ENCODE data around the gene C22orf39. TPM values are rescaled to one million over a fixed set of nuclear protein-coding genes. Genes with fewer than 3 reads are reported as not detected.

C22orf39 gene
- total RNA-seq, 2 experiments from 2014 or later, result 52.1 to 64.8 TPM

- no peak overlapping the region for H3K27ac ChIP-seq (ENCODE audit: low read depth, low read length, poor library complexity, severe bottlenecking)
- H3K9me2 ChIP-seq (ENCODE audit: insufficient read depth, low read length), result no peaks in the 10 kb centered on the region
- no peaks in the 10 kb centered on the region for H3K9me3 ChIP-seq (ENCODE audit: low read length)
- no peaks in the 10 kb centered on the region for H3K79me2 ChIP-seq (ENCODE audit: insufficient read depth, low read depth, low read length)
- CTCF ChIA-PET (ENCODE audit: unreplicated experiment), result no interaction called here
- peaks cover 99% of the 10 kb centered on the region for H3K36me3 ChIP-seq (ENCODE audit: insufficient read depth, low read length)
- no peak overlapping the region for H2AFZ ChIP-seq (ENCODE audit: low read length)
- no peaks in the 10 kb centered on the region for H3K4me1 ChIP-seq (ENCODE audit: insufficient read depth, low read length, poor library complexity, severe bottlenecking)
- no peaks in the 10 kb centered on the region for H4K20me1 ChIP-seq (ENCODE audit: insufficient read depth, low read length)
- intact Hi-C loops (cut with micrococcal nuclease; ENCODE audit: unreplicated experiment), result loop anchor here (10.0 kb wide), 1 partner anchor 119 kb away; no protein-coding TSS in a partner anchor
- POLR2A ChIA-PET, result interaction anchor here (1.7 kb wide), 1 partner anchor 10 kb away, joined by 6 read pairs; no protein-coding TSS in a partner anchor
- no peak for DNase-seq (ENCODE audit: low spot score)
- BruUV-seq (replicated peaks), result no TSS peak
- no peak for TF ChIP-seq CTCF (conservative IDR thresholded peaks at IDR 0.05; ENCODE audit: low read length)
- TF ChIP-seq EZH2phosphoT487 (IDR thresholded peaks at IDR 0.05; ENCODE audit: borderline replicate concordance, low read depth, low read length), result no peak
- no peak overlapping the region for H3K4me2 ChIP-seq (ENCODE audit: low read length)
- no peak overlapping the region for H3K4me3 ChIP-seq (ENCODE audit: low read depth, low read length, poor library complexity, severe bottlenecking)
Observed at GRCh38 chr22:19463491-19464469, 16.3 kb upstream of the C22orf39 start.

- ChIA-PET POLR2A (interaction anchor here (1.7 kb wide), 1 partner anchor 10 kb away, joined by 6 read pairs; no protein-coding TSS in a partner anchor), CTCF (ENCODE audit: unreplicated experiment) (no interaction called here)
Observed at GRCh38 chr22:19463008-19463407, 15.5 kb upstream of the C22orf39 start.

More at GRCh38 chr22:19463008-19463407, 15.5 kb upstream of the C22orf39 start:
- H3K27ac ChIP-seq (ENCODE audit: low read depth, low read length, poor library complexity, severe bottlenecking), result no peak overlapping the region
- no peak overlapping the region for H3K4me2 ChIP-seq (ENCODE audit: low read length)
- no peaks in the 10 kb centered on the region for H4K20me1 ChIP-seq (ENCODE audit: insufficient read depth, low read length)
- no peaks in the 10 kb centered on the region for H3K4me1 ChIP-seq (ENCODE audit: insufficient read depth, low read length, poor library complexity, severe bottlenecking)
- no peak for TF ChIP-seq EZH2phosphoT487 (IDR thresholded peaks at IDR 0.05; ENCODE audit: borderline replicate concordance, low read depth, low read length)
- no peak for TF ChIP-seq CTCF (conservative IDR thresholded peaks at IDR 0.05; ENCODE audit: low read length)
- DNase-seq (ENCODE audit: low spot score), result no peak
- intact Hi-C loops (cut with micrococcal nuclease; ENCODE audit: unreplicated experiment), result loop anchor here (10.0 kb wide), 1 partner anchor 118 kb away; no protein-coding TSS in a partner anchor
- H2AFZ ChIP-seq (ENCODE audit: low read length), result no peak overlapping the region
- TSS peak; percentile 48 for BruUV-seq (replicated peaks)
- H3K36me3 ChIP-seq (ENCODE audit: insufficient read depth, low read length), result peaks cover 97% of the 10 kb centered on the region
- H3K79me2 ChIP-seq (ENCODE audit: insufficient read depth, low read depth, low read length), result no peaks in the 10 kb centered on the region
- H3K9me2 ChIP-seq (ENCODE audit: insufficient read depth, low read length), result no peaks in the 10 kb centered on the region
- H3K9me3 ChIP-seq (ENCODE audit: low read length), result no peaks in the 10 kb centered on the region
- H3K4me3 ChIP-seq (ENCODE audit: low read depth, low read length, poor library complexity, severe bottlenecking), result no peak overlapping the region

All from OCI-LY7 (cell line).